Measurements from ENCODE around the gene CEACAM18.
"Not testable (repeated sequence)": the region's sequence is repeated elsewhere in the genome, so short reads cannot be mapped to it uniquely, and the experiment has no call there.

Gene CEACAM18

GRCh38 chr19:51460164-51460992 is 18.0 kb upstream of the CEACAM18 start:
- no peak for DNase-seq (ENCODE audit: low read depth in 1 of 2, low spot score in 1 of 2)

DNA sequence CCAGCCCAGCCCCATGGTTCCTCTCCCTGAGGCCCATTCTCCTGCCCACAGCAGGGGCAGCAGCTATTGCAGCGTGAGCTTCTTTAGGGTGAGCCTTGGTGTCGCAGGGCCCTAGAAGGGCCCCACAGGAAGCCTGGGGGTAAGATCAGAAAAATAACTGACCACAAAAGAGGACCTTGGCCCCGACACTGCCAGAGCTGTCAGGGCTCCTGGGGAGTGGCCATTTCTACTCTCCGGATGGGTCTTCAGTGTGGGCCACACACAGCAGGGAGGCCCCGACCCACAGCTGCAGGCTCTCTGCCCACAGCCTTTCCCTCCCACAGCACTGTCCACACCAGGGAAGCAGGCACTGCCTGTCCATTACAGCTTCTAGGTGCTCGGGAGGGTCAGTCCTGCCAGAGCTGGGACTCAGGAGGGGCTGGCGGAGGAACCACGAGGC is 16.6 kb upstream of the CEACAM18 start:
- no peak for DNase-seq (ENCODE audit: low read depth in 1 of 2, low spot score in 1 of 2)

GRCh38 chr19:51462276-51462675 is 16.1 kb upstream of the CEACAM18 start:
- no peak for DNase-seq (ENCODE audit: low read depth in 1 of 2, low spot score in 1 of 2)

GRCh38 chr19:51462681-51463080 is 15.7 kb upstream of the CEACAM18 start:
- no peak for DNase-seq (ENCODE audit: low read depth in 1 of 2, low spot score in 1 of 2)

- DNase-seq (ENCODE audit: low read depth in 1 of 2, low spot score in 1 of 2), result not testable (repeated sequence)
Measured at GRCh38 chr19:51463976-51464581, 14.3 kb upstream of the CEACAM18 start.

DNA sequence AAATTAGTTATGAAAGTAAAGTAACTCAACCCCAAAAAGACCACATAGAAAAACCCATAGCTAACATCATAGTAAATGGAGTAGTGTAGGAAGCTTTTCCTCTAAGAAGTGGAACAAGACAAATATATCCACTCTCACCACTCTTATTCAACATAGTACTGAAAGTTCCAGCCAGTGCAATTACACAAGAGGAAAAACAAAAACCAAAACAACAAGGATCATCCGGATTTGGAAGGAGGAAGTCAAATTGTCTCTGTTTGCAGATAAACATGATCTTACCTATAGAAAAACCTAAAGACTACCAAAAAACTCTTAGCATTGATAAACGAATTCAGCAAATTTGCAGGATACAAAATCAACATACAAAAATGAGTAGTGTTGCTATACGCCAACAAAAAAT is 11.6 kb upstream of the CEACAM18 start:
- no peak for DNase-seq (ENCODE audit: low read depth in 1 of 2, low spot score in 1 of 2)

DNA sequence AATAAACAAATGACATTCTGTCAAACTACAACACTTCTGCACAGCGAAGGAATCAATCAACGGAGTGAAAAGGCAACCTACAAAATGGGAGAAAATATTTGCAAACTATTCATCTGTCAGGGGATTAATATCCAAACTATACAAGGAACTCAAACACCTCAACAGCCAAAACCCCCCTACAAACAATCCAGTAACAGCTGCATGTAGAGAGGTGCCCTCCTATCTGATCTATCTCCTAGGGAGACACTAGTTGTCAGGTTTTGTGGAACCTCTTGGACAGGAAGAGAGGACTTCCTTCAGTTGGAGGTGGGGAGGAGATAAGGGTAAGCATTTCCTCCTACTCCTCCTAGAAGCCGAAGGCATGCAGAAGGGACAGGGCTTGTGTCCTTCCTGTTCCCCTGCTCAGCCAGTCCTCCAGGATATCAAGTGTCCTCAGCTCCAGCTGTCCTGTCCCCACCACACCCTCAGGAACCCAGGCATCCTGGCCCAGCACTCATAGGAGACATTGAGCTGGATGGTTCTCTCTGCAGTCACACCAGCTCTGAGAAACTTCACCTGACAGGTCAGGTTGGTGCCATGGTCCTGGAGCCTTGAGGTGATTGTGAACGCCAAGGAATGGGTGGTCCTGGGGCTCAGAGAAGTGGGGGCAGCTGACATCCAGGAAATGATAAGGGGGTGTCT is 10.3 kb upstream of the CEACAM18 start:
- no peak for DNase-seq (ENCODE audit: low read depth in 1 of 2, low spot score in 1 of 2)

- DNase-seq (ENCODE audit: low read depth in 1 of 2, low spot score in 1 of 2), result no peak
Measured at GRCh38 chr19:51468545-51468920, 9.8 kb upstream of the CEACAM18 start.

- no peak for DNase-seq (ENCODE audit: low read depth in 1 of 2, low spot score in 1 of 2)
Measured at GRCh38 chr19:51469162-51469561, 9.2 kb upstream of the CEACAM18 start.

- no peak for DNase-seq (ENCODE audit: low read depth in 1 of 2, low spot score in 1 of 2)
Measured at GRCh38 chr19:51469629-51470028, 8.7 kb upstream of the CEACAM18 start.

- DNase-seq (ENCODE audit: low read depth in 1 of 2, low spot score in 1 of 2), result no peak
Measured at GRCh38 chr19:51470966-51471365, 7.4 kb upstream of the CEACAM18 start.

GRCh38 chr19:51471527-51471926 is 6.8 kb upstream of the CEACAM18 start:
- DNase-seq (ENCODE audit: low read depth in 1 of 2, low spot score in 1 of 2), result no peak

DNA sequence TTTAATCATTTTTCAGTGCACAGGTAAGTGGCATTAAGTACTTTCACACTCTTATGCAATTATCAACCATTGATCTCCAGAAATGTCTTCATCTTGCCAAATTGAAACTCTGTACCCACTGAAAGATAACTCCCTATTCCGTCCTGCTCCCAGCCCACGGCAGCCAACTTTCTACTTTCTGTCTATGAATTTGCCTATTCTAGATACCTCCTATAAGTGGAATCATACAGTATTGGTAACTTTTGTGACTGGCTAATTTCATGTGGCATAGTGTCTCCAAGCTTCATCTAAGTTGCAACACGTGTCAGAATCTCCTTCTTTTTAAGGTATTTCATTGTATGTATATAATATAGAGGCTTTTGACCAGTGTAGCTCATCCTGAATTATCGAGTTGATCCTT is 5.7 kb upstream of the CEACAM18 start:
- no peak for DNase-seq (ENCODE audit: low read depth in 1 of 2, low spot score in 1 of 2)

DNA sequence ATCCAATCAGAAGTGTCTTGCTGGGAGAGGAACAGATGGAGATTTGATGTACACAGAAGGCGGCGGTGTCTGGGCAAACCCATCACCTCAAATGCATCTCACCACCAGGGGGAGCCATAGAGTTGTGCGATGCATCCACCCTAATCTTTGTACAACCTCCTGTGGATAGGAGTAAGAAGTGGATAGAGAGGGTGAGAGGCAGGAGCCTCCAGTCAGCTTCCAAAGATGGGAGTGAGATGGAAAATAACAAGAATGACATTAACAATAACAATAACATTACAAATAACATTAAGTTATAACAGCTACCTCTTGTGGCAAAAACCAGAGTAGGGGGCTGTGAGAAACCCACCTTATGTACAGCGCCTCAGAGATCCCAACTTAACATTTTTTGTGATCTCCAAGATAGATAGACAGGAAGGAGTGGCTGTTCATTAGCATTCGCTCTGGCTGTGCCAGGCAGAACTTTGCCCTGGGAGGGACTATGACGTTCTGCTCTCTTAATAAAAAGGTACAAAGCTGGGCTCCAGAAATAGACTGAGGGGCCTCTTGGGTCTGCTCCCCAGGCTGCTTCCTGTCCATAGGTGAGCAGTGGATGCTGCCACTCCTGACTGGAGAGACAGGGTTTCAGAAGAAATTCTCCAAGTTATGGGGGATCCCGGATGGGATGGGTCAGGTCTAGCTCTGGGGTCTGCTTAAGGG is 5.2 kb upstream of the CEACAM18 start:
- peak; percentile 70 to 71 for DNase-seq (ENCODE audit: low read depth in 1 of 2, low spot score in 1 of 2)

- DNase-seq (ENCODE audit: low read depth in 1 of 2, low spot score in 1 of 2), result no peak
Measured at GRCh38 chr19:51476164-51476563, 2.2 kb upstream of the CEACAM18 start.

DNA sequence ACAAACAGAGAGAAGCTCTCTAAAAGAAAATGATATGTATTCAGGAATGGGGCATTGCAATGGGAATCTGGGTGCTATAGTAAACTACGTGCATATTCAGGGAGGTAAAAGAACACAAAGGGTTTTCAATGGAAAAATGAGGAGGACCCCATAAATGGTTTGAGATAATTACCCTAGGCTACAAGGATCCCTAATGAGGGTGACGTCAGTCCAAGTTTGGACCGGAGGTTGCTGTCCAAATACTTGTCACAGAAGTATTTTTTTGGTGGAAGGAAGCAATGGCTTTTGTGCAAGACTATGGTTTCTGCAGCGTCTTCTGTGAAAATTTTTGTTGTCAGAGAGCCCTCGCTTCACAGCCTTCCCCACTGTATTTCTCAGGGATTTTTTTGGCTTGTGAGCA is 995 bp upstream of the CEACAM18 start:
- no peak for DNase-seq (ENCODE audit: low read depth in 1 of 2, low spot score in 1 of 2)

GRCh38 chr19:51479531-51480331 is 1.4 kb downstream of the CEACAM18 start:
- no peak for DNase-seq (ENCODE audit: low read depth in 1 of 2, low spot score in 1 of 2)

DNA sequence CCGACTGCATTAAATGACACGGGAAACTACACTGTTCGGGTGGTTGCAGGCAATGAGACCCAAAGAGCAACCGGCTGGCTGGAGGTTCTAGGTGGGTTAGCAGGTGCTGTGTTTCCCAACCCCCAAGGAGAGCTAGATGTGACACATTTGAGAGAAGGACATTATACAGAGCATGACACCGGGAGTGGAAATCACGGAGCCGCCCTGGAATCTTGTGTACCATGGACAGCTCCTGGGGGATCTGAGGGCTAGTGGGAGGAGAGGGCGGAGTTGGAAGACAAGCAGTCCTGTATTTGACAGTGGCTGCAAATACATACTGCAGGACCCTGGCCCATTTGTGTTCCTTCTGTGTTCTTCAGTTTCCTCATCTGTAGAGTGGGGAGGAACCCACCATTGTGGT is 2.3 kb downstream of the CEACAM18 start:
- DNase-seq (ENCODE audit: low read depth in 1 of 2, low spot score in 1 of 2), result no peak

DNA sequence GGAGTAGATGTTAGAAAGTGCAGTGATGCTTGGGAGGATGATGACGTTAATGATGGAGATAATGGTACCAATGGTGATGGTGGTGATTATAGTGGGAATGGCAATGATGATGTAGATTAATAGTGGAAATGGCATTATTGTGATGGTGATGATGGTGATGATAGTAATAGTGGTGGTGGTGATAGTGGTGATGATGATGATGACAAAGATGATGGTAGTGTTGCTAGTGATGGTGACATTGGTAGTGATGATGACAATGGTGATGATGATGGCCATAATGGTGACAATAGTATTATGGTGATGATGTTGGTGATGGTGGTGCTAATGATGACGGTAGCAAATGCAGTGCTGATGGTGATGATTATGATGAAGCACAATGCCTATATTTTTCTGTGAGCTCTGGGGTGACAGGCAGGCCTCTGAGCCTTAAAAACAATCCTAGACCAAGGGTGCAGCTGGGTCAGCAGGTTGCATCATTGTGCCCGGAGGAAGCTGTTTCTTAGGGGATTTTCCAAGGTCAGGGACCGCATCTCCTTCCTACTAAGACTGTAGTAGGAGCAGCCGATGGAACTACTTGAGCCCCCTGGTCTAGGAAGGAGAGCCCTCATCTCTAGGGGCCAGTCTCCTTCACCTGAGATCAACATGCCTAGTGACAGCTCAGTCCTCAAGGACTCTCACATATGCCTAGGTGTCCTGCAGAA is 7.8 kb downstream of the CEACAM18 start:
- DNase-seq (ENCODE audit: low read depth in 1 of 2, low spot score in 1 of 2), result no peak

DNA sequence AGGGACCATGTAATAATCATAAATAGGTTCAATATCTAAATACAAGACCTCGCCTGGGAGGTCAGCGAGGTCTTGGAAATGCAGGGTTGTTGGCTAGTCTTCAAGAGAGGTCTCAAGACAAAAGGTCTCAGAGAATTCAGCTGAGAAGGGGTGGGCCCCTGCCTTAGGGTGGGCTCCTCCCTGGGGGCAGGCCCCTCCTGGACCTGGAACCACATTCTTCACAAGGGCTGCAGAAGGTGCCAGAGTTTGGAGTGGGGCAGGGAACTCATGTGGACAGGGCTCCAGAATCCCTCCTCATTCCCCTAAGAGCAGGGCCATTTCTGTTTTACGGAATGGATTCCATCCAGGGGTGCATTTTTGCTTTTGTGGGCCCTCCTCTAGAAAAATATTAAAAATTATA is 10.2 kb downstream of the CEACAM18 start:
- no peak for DNase-seq (ENCODE audit: low read depth in 1 of 2, low spot score in 1 of 2)

Measured in activated T-helper 1 cell treated with anti-CD3 and anti-CD28 coated beads, Interleukin-2, amount 50 U/mL, for 16 hours (primary cell).